ENCODE results near the gene HEG1. TPM values are rescaled to one million over a fixed set of nuclear protein-coding genes. Genes with fewer than 3 reads are reported as not detected.

HEG1 gene
- total RNA-seq, 1 experiment from 2014 or later, result 1.2 TPM

DNA sequence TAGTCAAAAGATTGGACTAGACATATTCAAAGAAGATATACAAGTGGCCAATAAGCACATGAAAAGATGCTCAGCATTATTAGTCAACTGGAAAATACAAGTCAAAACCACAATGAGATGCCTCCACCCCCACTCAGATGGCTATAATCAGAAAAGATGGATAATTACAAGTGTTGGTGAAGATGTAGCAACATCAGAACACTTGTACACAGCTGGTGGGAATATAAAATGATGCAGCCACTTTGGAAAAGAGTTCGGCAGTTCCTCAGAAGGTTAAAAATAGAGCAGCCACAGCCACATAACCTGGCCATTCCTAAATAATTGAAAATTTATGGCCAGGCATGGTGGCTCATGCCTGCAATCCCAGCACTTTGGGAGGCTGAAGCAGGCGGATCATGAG, 38.4 kb downstream of the HEG1 start:
- intact Hi-C loops (cut with micrococcal nuclease), result no loop called here
- ChIA-PET POLR2A (ENCODE audit: unreplicated experiment) (interaction anchor here (0.7 kb wide), 1 partner anchor 99 kb away, joined by 7 read pairs; no protein-coding TSS in a partner anchor), CTCF (no interaction called here)

GRCh38 chr3:125014570-125015179, 41.1 kb downstream of the HEG1 start:
- ATAC-seq, result no peak
- H3K27me3 ChIP-seq (ENCODE audit: low read length), result no peaks in the 10 kb centered on the region
- H3K27ac ChIP-seq (ENCODE audit: low read length), result no peak overlapping the region
- H3K9me3 ChIP-seq (ENCODE audit: low read length), result no peaks in the 10 kb centered on the region
- BruUV-seq (replicated peaks), result no TSS peak
- no peak for DNase-seq
- ChIA-PET CTCF (no interaction called here), POLR2A (ENCODE audit: unreplicated experiment) (no interaction called here)
- no peaks in the 10 kb centered on the region for H3K79me2 ChIP-seq (ENCODE audit: low read length)
- no peaks in the 10 kb centered on the region for H4K20me1 ChIP-seq (ENCODE audit: low read length)
- intact Hi-C loops (cut with micrococcal nuclease), result loop anchor here (5.0 kb wide), 1 partner anchor 38 kb away; no protein-coding TSS in a partner anchor
- H3K4me3 ChIP-seq (ENCODE audit: low read length), result no peak overlapping the region
- H3K4me2 ChIP-seq (ENCODE audit: low read length), result no peak overlapping the region
- H3K4me1 ChIP-seq (ENCODE audit: insufficient read depth, low read length), result peaks cover 13% of the 10 kb centered on the region
- H3K36me3 ChIP-seq (ENCODE audit: low read depth, low read length), result no peaks in the 10 kb centered on the region
- H3K9ac ChIP-seq (ENCODE audit: low read length), result no peak overlapping the region
- no peak overlapping the region for H2AFZ ChIP-seq (ENCODE audit: low read length)
- H3F3A ChIP-seq (ENCODE audit: low read length, unreplicated experiment), result no peaks in the 10 kb centered on the region
- H3K9me2 ChIP-seq (replicated peaks; ENCODE audit: low read length), result no peaks in the 10 kb centered on the region
- TF ChIP-seq EZH2 (IDR thresholded peaks at IDR 0.05; ENCODE audit: low read length, unreplicated experiment) (no peak), EZH2phosphoT487 (IDR thresholded peaks at IDR 0.05; ENCODE audit: borderline replicate concordance, low read length) (no peak)
- TF ChIP-seq, protein P1, sequence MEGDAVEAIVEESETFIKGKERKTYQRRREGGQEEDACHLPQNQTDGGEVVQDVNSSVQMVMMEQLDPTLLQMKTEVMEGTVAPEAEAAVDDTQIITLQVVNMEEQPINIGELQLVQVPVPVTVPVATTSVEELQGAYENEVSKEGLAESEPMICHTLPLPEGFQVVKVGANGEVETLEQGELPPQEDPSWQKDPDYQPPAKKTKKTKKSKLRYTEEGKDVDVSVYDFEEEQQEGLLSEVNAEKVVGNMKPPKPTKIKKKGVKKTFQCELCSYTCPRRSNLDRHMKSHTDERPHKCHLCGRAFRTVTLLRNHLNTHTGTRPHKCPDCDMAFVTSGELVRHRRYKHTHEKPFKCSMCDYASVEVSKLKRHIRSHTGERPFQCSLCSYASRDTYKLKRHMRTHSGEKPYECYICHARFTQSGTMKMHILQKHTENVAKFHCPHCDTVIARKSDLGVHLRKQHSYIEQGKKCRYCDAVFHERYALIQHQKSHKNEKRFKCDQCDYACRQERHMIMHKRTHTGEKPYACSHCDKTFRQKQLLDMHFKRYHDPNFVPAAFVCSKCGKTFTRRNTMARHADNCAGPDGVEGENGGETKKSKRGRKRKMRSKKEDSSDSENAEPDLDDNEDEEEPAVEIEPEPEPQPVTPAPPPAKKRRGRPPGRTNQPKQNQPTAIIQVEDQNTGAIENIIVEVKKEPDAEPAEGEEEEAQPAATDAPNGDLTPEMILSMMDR (conservative IDR thresholded peaks at IDR 0.05; ENCODE audit: low read depth, low read length), result no peak

More for the DNA sequence above, 38.4 kb downstream of the HEG1 start:
- H3K9me3 ChIP-seq (ENCODE audit: low read length), result no peaks in the 10 kb centered on the region
- BruUV-seq (replicated peaks), result no TSS peak
- H3K4me3 ChIP-seq (ENCODE audit: low read length), result no peak overlapping the region
- H2AFZ ChIP-seq (ENCODE audit: low read length), result no peak overlapping the region
- H3K27ac ChIP-seq (ENCODE audit: low read length), result no peak overlapping the region
- no peak overlapping the region for H3K9ac ChIP-seq (ENCODE audit: low read length)
- H3K36me3 ChIP-seq (ENCODE audit: low read depth, low read length), result no peaks in the 10 kb centered on the region
- no peaks in the 10 kb centered on the region for H3K79me2 ChIP-seq (ENCODE audit: low read length)
- no peak overlapping the region for H3K4me2 ChIP-seq (ENCODE audit: low read length)
- no peaks in the 10 kb centered on the region for H3K9me2 ChIP-seq (replicated peaks; ENCODE audit: low read length)
- DNase-seq (no peak), ATAC-seq (no peak)
- no peaks in the 10 kb centered on the region for H3F3A ChIP-seq (ENCODE audit: low read length, unreplicated experiment)
- no peak for TF ChIP-seq EZH2 (IDR thresholded peaks at IDR 0.05; ENCODE audit: low read length, unreplicated experiment)
- no peak for TF ChIP-seq EZH2phosphoT487 (IDR thresholded peaks at IDR 0.05; ENCODE audit: borderline replicate concordance, low read length)
- TF ChIP-seq, protein P1 (conservative IDR thresholded peaks at IDR 0.05; ENCODE audit: low read depth, low read length), result no peak
- no peaks in the 10 kb centered on the region for H4K20me1 ChIP-seq (ENCODE audit: low read length)
- no peaks in the 10 kb centered on the region for H3K27me3 ChIP-seq (ENCODE audit: low read length)
- no peaks in the 10 kb centered on the region for H3K4me1 ChIP-seq (ENCODE audit: insufficient read depth, low read length)

DNA sequence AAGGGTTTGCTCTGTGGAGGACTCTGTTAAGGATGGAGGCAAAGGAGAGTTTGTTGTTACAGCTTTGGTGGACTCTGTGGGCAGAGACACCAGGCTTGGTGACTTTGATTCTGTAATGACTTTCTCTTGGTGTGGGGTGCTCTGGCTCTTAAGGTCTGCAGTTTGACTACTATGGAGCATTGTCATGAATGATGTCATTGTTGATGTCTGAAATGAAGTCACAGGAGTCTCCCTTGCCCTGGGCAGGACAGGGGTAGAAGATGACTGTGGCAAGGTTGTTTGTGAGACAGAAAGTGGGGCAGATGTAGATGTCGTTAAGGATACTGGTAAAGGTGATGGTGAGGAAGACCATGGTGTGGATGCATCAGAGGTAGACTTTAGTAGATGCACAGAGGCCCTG, 42.7 kb downstream of the HEG1 start:
- Histone ChIP-seq H4K20me1 (ENCODE audit: low read length) (no peaks in the 10 kb centered on the region), H3K27ac (ENCODE audit: low read length) (no peak overlapping the region), H3K36me3 (ENCODE audit: low read depth, low read length) (no peaks in the 10 kb centered on the region), H3K9me3 (ENCODE audit: low read length) (no peaks in the 10 kb centered on the region), H3K27me3 (ENCODE audit: low read length) (no peaks in the 10 kb centered on the region), H3K4me2 (ENCODE audit: low read length) (no peak overlapping the region), H3F3A (ENCODE audit: low read length, unreplicated experiment) (no peaks in the 10 kb centered on the region), H3K9me2 (replicated peaks; ENCODE audit: low read length) (no peaks in the 10 kb centered on the region), H3K4me3 (ENCODE audit: low read length) (no peak overlapping the region), H3K9ac (ENCODE audit: low read length) (no peak overlapping the region), H3K4me1 (ENCODE audit: insufficient read depth, low read length) (peaks cover 13% of the 10 kb centered on the region), H2AFZ (ENCODE audit: low read length) (no peak overlapping the region), H3K79me2 (ENCODE audit: low read length) (no peaks in the 10 kb centered on the region)
- ATAC-seq (no peak), DNase-seq (no peak)
- POLR2A ChIA-PET (ENCODE audit: unreplicated experiment), result no interaction called here
- TF ChIP-seq EZH2 (IDR thresholded peaks at IDR 0.05; ENCODE audit: low read length, unreplicated experiment) (no peak), EZH2phosphoT487 (IDR thresholded peaks at IDR 0.05; ENCODE audit: borderline replicate concordance, low read length) (no peak)
- TF ChIP-seq, protein P1 (conservative IDR thresholded peaks at IDR 0.05; ENCODE audit: low read depth, low read length), result no peak
- CTCF ChIA-PET, result no interaction called here
- intact Hi-C loops (cut with micrococcal nuclease), result loop anchor here (5.0 kb wide), 1 partner anchor 39 kb away; no protein-coding TSS in a partner anchor
- no TSS peak for BruUV-seq (replicated peaks)
